GM12878 (cell line): ENCODE measurements around the gene MMD. TPM values are rescaled to one million over a fixed set of nuclear protein-coding genes. Genes with fewer than 3 reads are reported as not detected.

ENCODE experiments used
- ATAC-seq: fragments of 200-7000 bp; cut with Tn5 transposase; 3 replicates; pipeline ENCODE4 v1.9.1; 2020; ENCODE audit warnings: mild to moderate bottlenecking, moderate library complexity
- BruUV-seq: library from RNA; stranded (reverse); fragments of 400-500 nt; replicated peaks from 2 replicates; lab custom pipeline; 2021; lab: Mats Ljungman, UMichigan
- CTCF ChIA-PET: fragments of 300-600 bp; sonication (Branson Sonifier 250); formaldehyde crosslinking; extraction: SDS; loops from one replicate; lab custom pipeline; 2021; ENCODE audit warnings: inconsistent platforms; lab: Yijun Ruan, JAX
- POLR2A ChIA-PET: fragments of 350-600 bp; formaldehyde crosslinking; extraction: SDS; loops from one replicate; lab custom pipeline; 2021; ENCODE audit warnings: inconsistent platforms; lab: Charles Lee
- RAD21 ChIA-PET: fragments of 300-600 bp; sonication (Branson Sonifier 250); formaldehyde crosslinking; loops from one replicate; lab custom pipeline; 2023; ENCODE audit warnings: antibody characterized with exemption; ENCODE audit not compliant: unreplicated experiment; lab: Charles Lee
- SMC1A ChIA-PET: fragments of 300-600 bp; sonication (Branson Sonifier 250); formaldehyde crosslinking; loops from one replicate; lab custom pipeline; 2023; ENCODE audit not compliant: unreplicated experiment, uncharacterized antibody; lab: Charles Lee
- DNase-seq: peaks from one replicate; pipeline ENCODE4 v3.0.0-alpha.2; 2011; ENCODE audit warnings: low read depth, low spot score
- FAIRE-seq: peaks from 3 replicates; lab custom pipeline; 2011; peaks lifted over from hg19 to GRCh38; lab: Jason Lieb, UNC
- H2AFZ ChIP-seq: 2 replicates; pipeline ENCODE4 v1.6.0; 2011; ENCODE audit warnings: low read depth, low read length, control low read depth; ENCODE audit not compliant: control insufficient read depth
- H3K27ac ChIP-seq: 2 replicates; pipeline ENCODE4 v1.5.1; 2011; ENCODE audit warnings: control low read depth; ENCODE audit not compliant: control insufficient read depth, insufficient read depth
- H3K27me3 ChIP-seq, 2 experiments: replicated peaks in 1 of 2; 2 replicates each; pipeline versions ENCODE4 v1.6.0 to v1.6.1; 2011; ENCODE audit warnings: low read length in 1 of 2; ENCODE audit not compliant: control insufficient read depth in 2 of 2, insufficient read depth in 2 of 2
- H3K36me3 ChIP-seq, 2 experiments: 2 replicates each; pipeline ENCODE4 v1.5.1; 2011; ENCODE audit warnings: low read length in 1 of 2; ENCODE audit not compliant: control insufficient read depth in 2 of 2, insufficient read depth in 2 of 2
- H3K4me1 ChIP-seq: 2 replicates; pipeline ENCODE4 v1.6.1; 2011; ENCODE audit warnings: mild to moderate bottlenecking, low read length, moderate library complexity, mixed read lengths; ENCODE audit not compliant: control insufficient read depth, insufficient read depth
- H3K4me2 ChIP-seq: 2 replicates; pipeline ENCODE4 v1.6.0; 2011; ENCODE audit warnings: control low read depth; ENCODE audit not compliant: control insufficient read depth, insufficient read depth
- H3K4me3 ChIP-seq: fragments of 200-600 bp; sonication (generic); 2 replicates; pipeline ENCODE4 v1.5.1; 2016
- H3K79me2 ChIP-seq: 2 replicates; pipeline ENCODE4 v1.6.0; 2011; ENCODE audit warnings: low read length; ENCODE audit not compliant: control insufficient read depth, insufficient read depth
- H3K9ac ChIP-seq: 2 replicates; pipeline ENCODE4 v1.8.0; 2011; ENCODE audit warnings: low read length, control low read depth, mixed read lengths; ENCODE audit not compliant: control insufficient read depth, insufficient read depth
- H3K9me3 ChIP-seq: replicated peaks from 3 replicates; pipeline ENCODE4 v1.5.1; 2011; ENCODE audit warnings: mild to moderate bottlenecking, low read length; ENCODE audit not compliant: control insufficient read depth, insufficient read depth
- H4K20me1 ChIP-seq: 2 replicates; pipeline ENCODE4 v1.6.0; 2011; ENCODE audit not compliant: control insufficient read depth, insufficient read depth
- BHLHE40 ChIP-seq, 2 experiments: fragments of 450-650 bp in 1 of 2; IDR thresholded peaks; 2 replicates each; pipeline ENCODE4 v1.6.1; 2011 to 2017; ENCODE audit warnings: low read depth in 2 of 2, borderline replicate concordance in 1 of 2, improper control_type of control experiment in 1 of 2, low read length in 1 of 2, mild to moderate bottlenecking in 1 of 2
- BMI1 ChIP-seq: fragments of 450-650 bp; IDR thresholded peaks from 2 replicates; pipeline ENCODE4 v1.6.1; 2016; ENCODE audit warnings: mild to moderate bottlenecking, moderate library complexity, borderline replicate concordance
- CHD4 ChIP-seq: fragments of 200-600 bp; sonication (generic); IDR thresholded peaks from 2 replicates; pipeline ENCODE4 v1.6.1; 2016; ENCODE audit warnings: mild to moderate bottlenecking
- CREM ChIP-seq: IDR thresholded peaks from 2 replicates; pipeline ENCODE4 v1.6.1; 2014; ENCODE audit warnings: antibody characterized with exemption, low read depth
- DPF2 ChIP-seq: fragments of 450-650 bp; IDR thresholded peaks from 2 replicates; pipeline ENCODE4 v1.6.1; 2017; ENCODE audit warnings: mild to moderate bottlenecking
- ESRRA ChIP-seq: IDR thresholded peaks from 2 replicates; pipeline ENCODE4 v1.6.1; 2012; ENCODE audit warnings: mild to moderate bottlenecking, low read length, improper control_type of control experiment
- KLF5 ChIP-seq: fragments of 450-650 bp; IDR thresholded peaks from 2 replicates; pipeline ENCODE4 v1.6.1; 2014; ENCODE audit warnings: mild to moderate bottlenecking; ENCODE audit not compliant: partially characterized antibody
- MEF2B ChIP-seq: fragments of 450-650 bp; IDR thresholded peaks from 2 replicates; pipeline ENCODE4 v1.6.1; 2018; ENCODE audit warnings: mild to moderate bottlenecking, moderate library complexity; ENCODE audit not compliant: partially characterized antibody, poor library complexity, severe bottlenecking
- MTA2 ChIP-seq: fragments of 450-650 bp; IDR thresholded peaks from 2 replicates; pipeline ENCODE4 v1.6.1; 2016; ENCODE audit warnings: low read depth, mild to moderate bottlenecking, moderate library complexity
- MYB ChIP-seq: fragments of 150-350 bp; IDR thresholded peaks from 2 replicates; pipeline ENCODE4 v1.6.1; 2014; ENCODE audit warnings: mild to moderate bottlenecking, low read depth, low read length, borderline replicate concordance
- NR2F1 ChIP-seq: fragments of 450-650 bp; conservative IDR thresholded peaks from 2 replicates; pipeline ENCODE4 v1.6.1; 2017; ENCODE audit warnings: mild to moderate bottlenecking
- NRF1 ChIP-seq: conservative IDR thresholded peaks from 2 replicates; pipeline ENCODE4 v1.6.1; 2011; ENCODE audit warnings: mild to moderate bottlenecking, low read depth, low read length, improper control_type of control experiment
- PAX5 ChIP-seq: IDR thresholded peaks from 2 replicates; pipeline ENCODE4 v1.6.1; 2011; ENCODE audit warnings: low read depth, low read length, borderline replicate concordance
- RBBP5 ChIP-seq: fragments of 200-600 bp; sonication (generic); conservative IDR thresholded peaks from 2 replicates; pipeline ENCODE4 v1.6.1; 2016
- RUNX3 ChIP-seq: IDR thresholded peaks from 2 replicates; pipeline ENCODE4 v1.6.1; 2012; ENCODE audit warnings: low read length, inconsistent platforms
- SMAD5 ChIP-seq: IDR thresholded peaks from 2 replicates; pipeline ENCODE4 v1.6.1; 2016; ENCODE audit warnings: antibody characterized with exemption, low read depth
- SMC3 ChIP-seq: IDR thresholded peaks from 2 replicates; pipeline ENCODE4 v1.6.1; 2011; ENCODE audit warnings: low read length, improper control_type of control experiment, borderline replicate concordance
- ZBED1 ChIP-seq: IDR thresholded peaks from 2 replicates; pipeline ENCODE4 v1.6.1; 2016; ENCODE audit warnings: borderline replicate concordance
- WGBS: methylation state at CpG from one replicate; pipeline ENCODE4 v1.1.6; 2016; ENCODE audit warnings: low lambda C conversion rate; ENCODE audit not compliant: insufficient replicate concordance, insufficient coverage; ENCODE audit errors: missing lambda C conversion rate; 5-methylcytosine and 5-hydroxymethylcytosine counted together
- in situ Hi-C: fragments of 300-500 bp; cut with MboI; formaldehyde crosslinking; loops from 9 replicates; pipeline ENCODE4 v1.14.3; 2018; ENCODE audit warnings: mixed read lengths
- intact Hi-C: fragments of 100-400 bp; cut with micrococcal nuclease; formaldehyde crosslinking; loops from one replicate; pipeline ENCODE4 v1.14.2; 2022; ENCODE audit not compliant: unreplicated experiment
- polyA plus RNA-seq, 11 experiments: library from polyadenylated mRNA; depleted of rRNA in 4 of 11; unstranded in 6 of 11; stranded (reverse) in 5 of 11; fragments of >200 nt; fragmentation: Nextera tagmentation in 4 of 11; fragmentation: Illumina TruSeq in 1 of 11; extraction: Ambion mirVana in 4 of 11; extraction: Trizol in 1 of 11; gene quantifications; 1 replicate in 1 of 11; 2 replicates in 10 of 11; pipeline versions ENCODE4 v1.2.1 to v1.2.3, GENCODE V29; 2011 to 2016; ENCODE audit warnings: inconsistent platforms in 2 of 11, missing spikeins in 2 of 11, low read depth in 1 of 11
- total RNA-seq, 4 experiments: library from RNA; depleted of rRNA in 3 of 4; stranded (reverse); fragments of >200 nt in 3 of 4; fragmentation: Illumina TruSeq in 1 of 4; extraction: Trizol in 1 of 4; gene quantifications; 2 replicates each; pipeline versions ENCODE4 v1.2.1 to v1.2.3, GENCODE V29; 2013 to 2021
- TF ChIP-seq, protein P1 (sequence below): fragments of 150-350 bp; IDR thresholded peaks from 2 replicates; pipeline ENCODE4 v1.6.1; 2014; ENCODE audit warnings: mild to moderate bottlenecking, low read depth, low read length
- TF ChIP-seq, protein P2 (sequence below): fragments of 450-650 bp; IDR thresholded peaks from 2 replicates; pipeline ENCODE4 v1.6.1; 2017; ENCODE audit warnings: mild to moderate bottlenecking

Gene MMD
- total and polyA plus RNA-seq, 10 of the 15 experiments (the other 5 are each of a cell fraction or from before 2014, with no cell fraction given) = 8.0 to 46.7 (median 22.3) TPM

DNA sequence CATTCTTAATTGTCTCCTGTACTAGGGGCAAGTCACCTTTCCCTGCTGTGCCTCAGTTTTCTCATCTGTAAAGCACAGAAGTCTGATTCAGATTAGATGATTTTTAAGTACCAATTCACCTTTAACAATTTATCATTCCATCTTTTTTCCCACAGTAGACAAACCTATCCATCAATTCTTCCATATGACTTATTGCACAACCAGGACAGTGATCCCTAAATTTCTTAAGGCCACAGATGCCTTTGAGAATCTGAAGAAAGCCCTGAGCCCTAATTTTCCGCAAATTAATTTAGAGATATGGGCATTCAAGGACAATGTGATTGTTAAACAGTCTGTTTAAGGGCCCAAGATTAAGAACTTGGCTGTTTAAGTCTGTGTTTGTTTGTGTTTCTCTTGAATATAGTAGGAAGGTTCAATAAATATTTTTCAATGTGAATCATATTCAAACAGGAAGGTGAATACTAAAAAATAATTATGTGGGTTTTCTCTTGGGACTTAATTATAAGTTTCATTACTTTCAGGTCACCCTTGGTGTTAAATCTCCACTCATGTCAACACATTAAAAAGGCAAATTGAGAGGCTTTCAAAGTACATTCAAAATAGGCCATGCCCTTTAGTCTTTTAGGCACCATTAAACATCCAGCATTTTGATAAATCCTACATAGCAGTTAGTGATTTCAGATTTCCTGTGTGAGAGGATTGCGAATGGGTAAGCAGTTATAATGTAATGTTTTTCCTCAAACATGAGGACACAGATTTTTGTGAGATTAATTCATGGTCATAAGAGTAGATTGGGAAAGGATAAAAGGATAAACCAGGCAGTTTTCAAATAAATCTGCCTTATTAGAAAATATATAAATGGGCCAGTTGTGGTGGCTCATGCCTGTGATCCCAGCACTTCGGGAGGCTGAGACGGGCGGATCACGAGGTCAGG is 34.9 kb upstream of the MMD start:
- POLR2A ChIA-PET = interaction anchor here (0.7 kb wide), 1 partner anchor 581 kb away, joined by 8 read pairs; no protein-coding TSS in a partner anchor
- in situ Hi-C loops (no loop called here), intact Hi-C loops (no loop called here)
- SMC1A ChIA-PET = interaction anchor here (1.1 kb wide), 1 partner anchor 11 kb away, joined by 3 read pairs; no protein-coding TSS in a partner anchor
- Histone ChIP-seq H3K9me3 (no peaks in the 10 kb centered on the region), H4K20me1 (no peaks in the 10 kb centered on the region), H3K79me2 (no peaks in the 10 kb centered on the region), H3K36me3 (no peaks in the 10 kb centered on the region), H3K4me3 (no peak overlapping the region), H3K27ac (no peak overlapping the region), H3K9ac (no peak overlapping the region), H2AFZ (no peak overlapping the region), H3K4me1 (peaks cover 11% of the 10 kb centered on the region; the same call in 1 of the 2 replicates), H3K27me3 (no peaks in the 10 kb centered on the region), H3K4me2 (no peak overlapping the region)
- DNase-seq (no peak), ATAC-seq (peak; percentile 26), FAIRE-seq (no peak)
- RAD21 ChIA-PET = interaction anchor here (0.7 to 2.0 kb wide), 3 partner anchors 14 to 48 kb away, joined by 3 to 5 read pairs (median 3); no protein-coding TSS in a partner anchor
- WGBS = 85% methylated on average over 6 of the region's 6 CpGs
- CTCF ChIA-PET = interaction anchor here (0.6 to 1.1 kb wide), 2 partner anchors 11 to 968 kb away, joined by 3 to 5 read pairs; no protein-coding TSS in a partner anchor
- BruUV-seq = no TSS peak
- no peak for TF ChIP-seq CHD4
- no peak for TF ChIP-seq ESRRA
- 0 out of 2 replicates have a peak, but pooled peaks have one; percentile 25 for TF ChIP-seq BMI1
- TF ChIP-seq MEF2B = peak; percentile 91
- TF ChIP-seq, protein P1, sequence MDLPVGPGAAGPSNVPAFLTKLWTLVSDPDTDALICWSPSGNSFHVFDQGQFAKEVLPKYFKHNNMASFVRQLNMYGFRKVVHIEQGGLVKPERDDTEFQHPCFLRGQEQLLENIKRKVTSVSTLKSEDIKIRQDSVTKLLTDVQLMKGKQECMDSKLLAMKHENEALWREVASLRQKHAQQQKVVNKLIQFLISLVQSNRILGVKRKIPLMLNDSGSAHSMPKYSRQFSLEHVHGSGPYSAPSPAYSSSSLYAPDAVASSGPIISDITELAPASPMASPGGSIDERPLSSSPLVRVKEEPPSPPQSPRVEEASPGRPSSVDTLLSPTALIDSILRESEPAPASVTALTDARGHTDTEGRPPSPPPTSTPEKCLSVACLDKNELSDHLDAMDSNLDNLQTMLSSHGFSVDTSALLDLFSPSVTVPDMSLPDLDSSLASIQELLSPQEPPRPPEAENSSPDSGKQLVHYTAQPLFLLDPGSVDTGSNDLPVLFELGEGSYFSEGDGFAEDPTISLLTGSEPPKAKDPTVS = no peak
- no peak for TF ChIP-seq MYB
- TF ChIP-seq BHLHE40 (IDR thresholded peaks at IDR 0.05; ENCODE audit: borderline replicate concordance in 1 of 2, low read depth in 2 of 2, low read length in 1 of 2) = peak; percentile 30 to 36; a peak in 1 of 4 replicates
- TF ChIP-seq SMC3 = no peak
- no peak for TF ChIP-seq PAX5
- TF ChIP-seq CREM = no peak
- peak; percentile 76 for TF ChIP-seq NR2F1
- TF ChIP-seq ZBED1 = no peak
- TF ChIP-seq RBBP5 = no peak
- TF ChIP-seq, protein P2, sequence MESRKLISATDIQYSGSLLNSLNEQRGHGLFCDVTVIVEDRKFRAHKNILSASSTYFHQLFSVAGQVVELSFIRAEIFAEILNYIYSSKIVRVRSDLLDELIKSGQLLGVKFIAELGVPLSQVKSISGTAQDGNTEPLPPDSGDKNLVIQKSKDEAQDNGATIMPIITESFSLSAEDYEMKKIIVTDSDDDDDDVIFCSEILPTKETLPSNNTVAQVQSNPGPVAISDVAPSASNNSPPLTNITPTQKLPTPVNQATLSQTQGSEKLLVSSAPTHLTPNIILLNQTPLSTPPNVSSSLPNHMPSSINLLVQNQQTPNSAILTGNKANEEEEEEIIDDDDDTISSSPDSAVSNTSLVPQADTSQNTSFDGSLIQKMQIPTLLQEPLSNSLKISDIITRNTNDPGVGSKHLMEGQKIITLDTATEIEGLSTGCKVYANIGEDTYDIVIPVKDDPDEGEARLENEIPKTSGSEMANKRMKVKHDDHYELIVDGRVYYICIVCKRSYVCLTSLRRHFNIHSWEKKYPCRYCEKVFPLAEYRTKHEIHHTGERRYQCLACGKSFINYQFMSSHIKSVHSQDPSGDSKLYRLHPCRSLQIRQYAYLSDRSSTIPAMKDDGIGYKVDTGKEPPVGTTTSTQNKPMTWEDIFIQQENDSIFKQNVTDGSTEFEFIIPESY = no peak
- no peak for TF ChIP-seq RUNX3
- no peak for TF ChIP-seq KLF5
- TF ChIP-seq MTA2 = peak; percentile 95
- no peak for TF ChIP-seq NRF1
- no peak for TF ChIP-seq DPF2
- TF ChIP-seq SMAD5 = no peak
